IPS-15b (cell line): ENCODE results near the gene FGD5.

Experiments used
- H3K27me3 ChIP-seq: one replicate; pipeline ENCODE4 v1.6.1; 2013; ENCODE audit warnings: low read length; ENCODE audit not compliant: control insufficient read depth, insufficient read depth
- H3K36me3 ChIP-seq: one replicate; pipeline ENCODE4 v1.6.1; 2013; ENCODE audit warnings: low read length; ENCODE audit not compliant: control insufficient read depth, insufficient read depth
- H3K4me1 ChIP-seq: one replicate; pipeline ENCODE4 v1.6.1; 2013; ENCODE audit warnings: mild to moderate bottlenecking, low read length; ENCODE audit not compliant: control insufficient read depth, insufficient read depth
- H3K4me3 ChIP-seq: one replicate; pipeline ENCODE4 v1.5.1; 2013; ENCODE audit warnings: low read depth, low read length
- H3K9ac ChIP-seq: one replicate; pipeline ENCODE4 v1.6.1; 2013; ENCODE audit warnings: low read depth, mild to moderate bottlenecking, low read length
- H3K9me3 ChIP-seq: one replicate; pipeline ENCODE4 v1.6.1; 2013; ENCODE audit warnings: mild to moderate bottlenecking, low read length; ENCODE audit not compliant: control insufficient read depth, insufficient read depth

FGD5 gene

GRCh38 chr3:14837186-14837877 is 18.6 kb downstream of the FGD5 start:
- Histone ChIP-seq H3K4me3 (no peak overlapping the region), H3K4me1 (peaks cover 10% of the 10 kb centered on the region), H3K9ac (no peak overlapping the region), H3K9me3 (no peaks in the 10 kb centered on the region), H3K27me3 (peaks cover 2% of the 10 kb centered on the region), H3K36me3 (no peaks in the 10 kb centered on the region)

GRCh38 chr3:14837878-14838258 is 19.1 kb downstream of the FGD5 start:
- Histone ChIP-seq H3K27me3 (peaks cover 2% of the 10 kb centered on the region), H3K4me1 (peaks cover 10% of the 10 kb centered on the region), H3K9me3 (no peaks in the 10 kb centered on the region), H3K9ac (no peak overlapping the region), H3K36me3 (no peaks in the 10 kb centered on the region), H3K4me3 (no peak overlapping the region)

GRCh38 chr3:14839236-14839635 is 20.5 kb downstream of the FGD5 start:
- Histone ChIP-seq H3K4me1 (peaks cover 10% of the 10 kb centered on the region), H3K9me3 (no peaks in the 10 kb centered on the region), H3K4me3 (no peak overlapping the region), H3K36me3 (no peaks in the 10 kb centered on the region), H3K27me3 (peaks cover 2% of the 10 kb centered on the region), H3K9ac (no peak overlapping the region)

- no peak overlapping the region for H3K9ac ChIP-seq
- H3K27me3 ChIP-seq = peaks cover 2% of the 10 kb centered on the region
- peaks cover 10% of the 10 kb centered on the region for H3K4me1 ChIP-seq
- no peak overlapping the region for H3K4me3 ChIP-seq
- H3K9me3 ChIP-seq = no peaks in the 10 kb centered on the region
- H3K36me3 ChIP-seq = no peaks in the 10 kb centered on the region
Observed at GRCh38 chr3:14841836-14842235, 23.1 kb downstream of the FGD5 start.

GRCh38 chr3:14842277-14842676 is 23.5 kb downstream of the FGD5 start:
- H3K9ac ChIP-seq = no peak overlapping the region
- H3K9me3 ChIP-seq = no peaks in the 10 kb centered on the region
- peaks cover 7% of the 10 kb centered on the region for H3K4me1 ChIP-seq
- no peak overlapping the region for H3K4me3 ChIP-seq
- no peaks in the 10 kb centered on the region for H3K27me3 ChIP-seq
- no peaks in the 10 kb centered on the region for H3K36me3 ChIP-seq

- Histone ChIP-seq H3K9me3 (no peaks in the 10 kb centered on the region), H3K4me1 (peaks cover 12% of the 10 kb centered on the region)
Observed at GRCh38 chr3:14843321-14843720, 24.6 kb downstream of the FGD5 start.

GRCh38 chr3:14844386-14845170 is 25.8 kb downstream of the FGD5 start:
- Histone ChIP-seq H3K36me3 (no peaks in the 10 kb centered on the region), H3K4me3 (no peak overlapping the region), H3K4me1 (peaks cover 5% of the 10 kb centered on the region), H3K9me3 (no peaks in the 10 kb centered on the region), H3K9ac (no peak overlapping the region), H3K27me3 (no peaks in the 10 kb centered on the region)

More at GRCh38 chr3:14843321-14843720, 24.6 kb downstream of the FGD5 start:
- H3K9ac ChIP-seq = no peak overlapping the region
- H3K27me3 ChIP-seq = no peaks in the 10 kb centered on the region
- H3K36me3 ChIP-seq = no peaks in the 10 kb centered on the region
- H3K4me3 ChIP-seq = no peak overlapping the region

GRCh38 chr3:14845180-14845579 is 26.4 kb downstream of the FGD5 start:
- H3K36me3 ChIP-seq = no peaks in the 10 kb centered on the region
- H3K27me3 ChIP-seq = no peaks in the 10 kb centered on the region
- H3K4me3 ChIP-seq = no peak overlapping the region
- no peak overlapping the region for H3K9ac ChIP-seq
- H3K9me3 ChIP-seq = no peaks in the 10 kb centered on the region
- H3K4me1 ChIP-seq = peaks cover 5% of the 10 kb centered on the region

- Histone ChIP-seq H3K4me1 (peaks cover 5% of the 10 kb centered on the region), H3K4me3 (no peak overlapping the region), H3K36me3 (no peaks in the 10 kb centered on the region)
Observed at GRCh38 chr3:14845826-14846225, 27.1 kb downstream of the FGD5 start.

GRCh38 chr3:14846226-14846880 is 27.6 kb downstream of the FGD5 start:
- H3K9me3 ChIP-seq = no peaks in the 10 kb centered on the region
- no peak overlapping the region for H3K9ac ChIP-seq
- no peaks in the 10 kb centered on the region for H3K36me3 ChIP-seq
- H3K4me1 ChIP-seq = peaks cover 5% of the 10 kb centered on the region
- H3K4me3 ChIP-seq = no peak overlapping the region
- no peaks in the 10 kb centered on the region for H3K27me3 ChIP-seq

More at GRCh38 chr3:14845826-14846225, 27.1 kb downstream of the FGD5 start:
- no peaks in the 10 kb centered on the region for H3K27me3 ChIP-seq
- H3K9me3 ChIP-seq = no peaks in the 10 kb centered on the region
- H3K9ac ChIP-seq = no peak overlapping the region

- H3K9ac ChIP-seq = no peak overlapping the region
- no peaks in the 10 kb centered on the region for H3K27me3 ChIP-seq
- H3K36me3 ChIP-seq = no peaks in the 10 kb centered on the region
- H3K9me3 ChIP-seq = no peaks in the 10 kb centered on the region
- H3K4me3 ChIP-seq = peak overlapping the region; percentile 23
- peaks cover 6% of the 10 kb centered on the region for H3K4me1 ChIP-seq
Observed at GRCh38 chr3:14847613-14848541, 29.1 kb downstream of the FGD5 start.
